ENCODE results near the gene ZNF398.

- TF ChIP-seq CTCF (IDR thresholded peaks at IDR 0.05) (no peak), POLR2A (IDR thresholded peaks at IDR 0.05) (no peak)
Observed at GRCh38 chr7:149196705-149197171, 49.5 kb downstream of the ZNF398 start.
